ENCODE results near the gene PRDM11.

Gene PRDM11

GRCh38 chr11:45158210-45158731 is 11.8 kb downstream of the PRDM11 start:
- no peak for DNase-seq

GRCh38 chr11:45158891-45159605 is 12.6 kb downstream of the PRDM11 start:
- DNase-seq, result no peak

GRCh38 chr11:45159781-45160365 is 13.4 kb downstream of the PRDM11 start:
- no peak for DNase-seq

GRCh38 chr11:45161252-45162063 is 15.0 kb downstream of the PRDM11 start:
- no peak for DNase-seq

GRCh38 chr11:45162064-45162375 is 15.6 kb downstream of the PRDM11 start:
- no peak for DNase-seq

- DNase-seq, result no peak
Measured at GRCh38 chr11:45162916-45163879, 16.8 kb downstream of the PRDM11 start.

GRCh38 chr11:45163956-45164575 is 17.6 kb downstream of the PRDM11 start:
- no peak for DNase-seq

GRCh38 chr11:45165386-45165785 is 18.9 kb downstream of the PRDM11 start:
- DNase-seq, result no peak

- DNase-seq, result no peak
Measured at GRCh38 chr11:45165806-45166603, 19.6 kb downstream of the PRDM11 start.

GRCh38 chr11:45166604-45166897 is 20.1 kb downstream of the PRDM11 start:
- DNase-seq, result no peak

- no peak for DNase-seq
Measured at GRCh38 chr11:45167283-45167682, 20.8 kb downstream of the PRDM11 start.

- DNase-seq, result no peak
Measured at GRCh38 chr11:45168366-45169130, 22.1 kb downstream of the PRDM11 start.

GRCh38 chr11:45169310-45170072 is 23.1 kb downstream of the PRDM11 start:
- DNase-seq, result no peak

- DNase-seq, result no peak
Measured at GRCh38 chr11:45170484-45170883, 24.0 kb downstream of the PRDM11 start.

GRCh38 chr11:45171550-45171949 is 25.1 kb downstream of the PRDM11 start:
- DNase-seq, result no peak

- no peak for DNase-seq
Measured at GRCh38 chr11:45173064-45173463, 26.6 kb downstream of the PRDM11 start.

GRCh38 chr11:45174168-45174835 is 27.9 kb downstream of the PRDM11 start:
- DNase-seq, result no peak

GRCh38 chr11:45174963-45175362 is 28.5 kb downstream of the PRDM11 start:
- DNase-seq, result no peak

- DNase-seq, result no peak
Measured at GRCh38 chr11:45176996-45177395, 30.6 kb downstream of the PRDM11 start.

Data from DMS153 (cell line).